ENCODE results near the gene SNORC. TPM values are rescaled to one million over a fixed set of nuclear protein-coding genes. Genes with fewer than 3 reads are reported as not detected.

Gene SNORC
- polyA plus RNA-seq, 1 donor from 2014 or later = 0.68 TPM

DNA sequence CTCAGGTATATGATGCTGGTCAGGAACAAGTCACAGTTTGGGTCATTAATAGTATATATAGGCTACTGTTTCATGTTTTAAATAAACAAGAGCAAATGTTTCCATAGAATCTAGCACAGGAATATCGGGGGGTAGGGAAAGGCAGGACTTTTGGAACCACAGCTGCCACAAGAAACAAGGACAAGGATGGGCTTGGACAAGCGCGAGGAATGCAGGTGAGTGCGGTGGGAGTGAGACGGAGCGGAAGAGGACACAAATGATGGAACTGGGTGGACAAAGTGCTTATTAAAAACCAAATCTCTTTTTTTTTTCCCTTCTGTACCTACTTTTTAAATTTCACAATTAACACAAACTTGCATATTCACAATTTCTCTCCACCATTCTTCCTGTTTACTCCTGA lies 49.1 kb downstream of the SNORC start:
- Histone ChIP-seq H3K36me3 (ENCODE audit: insufficient read depth, low read length) (no peaks in the 10 kb centered on the region), H3K9me2 (ENCODE audit: insufficient read depth, low read length) (no peaks in the 10 kb centered on the region), H3K27me3 (ENCODE audit: insufficient read depth, low read depth, low read length) (peaks cover 5% of the 10 kb centered on the region), H3K27ac (ENCODE audit: low read length) (no peak overlapping the region), H3K4me2 (ENCODE audit: low read length) (no peak overlapping the region), H3F3A (ENCODE audit: insufficient read depth, low read length, poor library complexity, severe bottlenecking) (no peaks in the 10 kb centered on the region), H3K9ac (ENCODE audit: low read length) (no peak overlapping the region), H3K79me2 (replicated peaks; ENCODE audit: insufficient read depth, low read length) (no peaks in the 10 kb centered on the region), H2AFZ (ENCODE audit: low read depth, low read length) (no peak overlapping the region), H4K20me1 (ENCODE audit: insufficient read depth) (no peaks in the 10 kb centered on the region), H3K4me3 (ENCODE audit: low read length) (no peak overlapping the region), H3K9me3 (ENCODE audit: low read length) (peaks cover 2% of the 10 kb centered on the region)
- TF ChIP-seq RAD21 (conservative IDR thresholded peaks at IDR 0.05) = no peak
- TF ChIP-seq POLR2AphosphoS5 (IDR thresholded peaks at IDR 0.05) = no peak
- no peak for TF ChIP-seq TAF1 (IDR thresholded peaks at IDR 0.05; ENCODE audit: low read depth)

DNA sequence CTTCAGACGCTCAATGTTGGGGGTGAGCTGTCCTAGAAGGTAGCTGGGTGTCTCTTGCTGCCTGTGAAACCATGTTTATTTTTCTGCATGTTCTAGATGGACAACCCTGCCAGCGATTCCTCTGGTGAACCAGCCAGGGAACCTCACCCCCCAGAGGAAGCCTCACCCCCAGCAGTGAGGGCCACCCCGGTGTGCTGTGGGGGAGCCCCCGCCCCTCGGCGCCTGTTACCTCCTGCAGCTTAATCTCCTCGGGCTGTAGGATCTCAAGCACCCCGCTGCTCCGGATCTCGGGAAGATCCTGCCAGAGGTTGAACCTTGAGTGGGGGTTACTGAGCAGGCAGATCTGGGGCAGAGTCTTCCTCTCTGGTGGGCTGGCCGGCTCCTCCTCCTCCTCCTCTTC lies 50.0 kb downstream of the SNORC start:
- Histone ChIP-seq H3K36me3 (ENCODE audit: insufficient read depth, low read length) (no peaks in the 10 kb centered on the region), H3F3A (ENCODE audit: insufficient read depth, low read length, poor library complexity, severe bottlenecking) (no peaks in the 10 kb centered on the region), H3K27ac (ENCODE audit: low read length) (no peak overlapping the region), H3K4me2 (ENCODE audit: low read length) (no peak overlapping the region), H3K4me3 (ENCODE audit: low read length) (no peak overlapping the region), H4K20me1 (ENCODE audit: insufficient read depth) (no peaks in the 10 kb centered on the region), H3K79me2 (replicated peaks; ENCODE audit: insufficient read depth, low read length) (no peaks in the 10 kb centered on the region), H2AFZ (ENCODE audit: low read depth, low read length) (no peak overlapping the region), H3K9ac (ENCODE audit: low read length) (no peak overlapping the region), H3K9me3 (ENCODE audit: low read length) (peaks cover 2% of the 10 kb centered on the region), H3K9me2 (ENCODE audit: insufficient read depth, low read length) (no peaks in the 10 kb centered on the region), H3K27me3 (ENCODE audit: insufficient read depth, low read depth, low read length) (peaks cover 13% of the 10 kb centered on the region)
- no peak for TF ChIP-seq SMC3 (conservative IDR thresholded peaks at IDR 0.05; ENCODE audit: poor library complexity)
- TF ChIP-seq REST (IDR thresholded peaks at IDR 0.05; ENCODE audit: borderline replicate concordance) = no peak
- TF ChIP-seq EP300 (conservative IDR thresholded peaks at IDR 0.05; ENCODE audit: poor library complexity, severe bottlenecking) = no peak
- TF ChIP-seq MXI1 (conservative IDR thresholded peaks at IDR 0.05; ENCODE audit: poor library complexity, severe bottlenecking) = no peak
- TF ChIP-seq, protein P1, sequence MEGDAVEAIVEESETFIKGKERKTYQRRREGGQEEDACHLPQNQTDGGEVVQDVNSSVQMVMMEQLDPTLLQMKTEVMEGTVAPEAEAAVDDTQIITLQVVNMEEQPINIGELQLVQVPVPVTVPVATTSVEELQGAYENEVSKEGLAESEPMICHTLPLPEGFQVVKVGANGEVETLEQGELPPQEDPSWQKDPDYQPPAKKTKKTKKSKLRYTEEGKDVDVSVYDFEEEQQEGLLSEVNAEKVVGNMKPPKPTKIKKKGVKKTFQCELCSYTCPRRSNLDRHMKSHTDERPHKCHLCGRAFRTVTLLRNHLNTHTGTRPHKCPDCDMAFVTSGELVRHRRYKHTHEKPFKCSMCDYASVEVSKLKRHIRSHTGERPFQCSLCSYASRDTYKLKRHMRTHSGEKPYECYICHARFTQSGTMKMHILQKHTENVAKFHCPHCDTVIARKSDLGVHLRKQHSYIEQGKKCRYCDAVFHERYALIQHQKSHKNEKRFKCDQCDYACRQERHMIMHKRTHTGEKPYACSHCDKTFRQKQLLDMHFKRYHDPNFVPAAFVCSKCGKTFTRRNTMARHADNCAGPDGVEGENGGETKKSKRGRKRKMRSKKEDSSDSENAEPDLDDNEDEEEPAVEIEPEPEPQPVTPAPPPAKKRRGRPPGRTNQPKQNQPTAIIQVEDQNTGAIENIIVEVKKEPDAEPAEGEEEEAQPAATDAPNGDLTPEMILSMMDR (IDR thresholded peaks at IDR 0.05; ENCODE audit: poor library complexity, severe bottlenecking) = no peak
- TF ChIP-seq EZH2 (IDR thresholded peaks at IDR 0.05; ENCODE audit: borderline replicate concordance, insufficient read depth, low read length, poor library complexity, severe bottlenecking) = no peak
- no peak for TF ChIP-seq TAF1 (IDR thresholded peaks at IDR 0.05; ENCODE audit: low read depth)
- no peak for TF ChIP-seq POLR2AphosphoS5 (IDR thresholded peaks at IDR 0.05)
- no peak for TF ChIP-seq RAD21 (conservative IDR thresholded peaks at IDR 0.05)

GRCh38 chr2:232920760-232921159 lies 50.7 kb downstream of the SNORC start:
- Histone ChIP-seq H3K27me3 (ENCODE audit: insufficient read depth, low read depth, low read length) (peaks cover 20% of the 10 kb centered on the region), H4K20me1 (ENCODE audit: insufficient read depth) (no peaks in the 10 kb centered on the region), H3K9me3 (ENCODE audit: low read length) (peaks cover 2% of the 10 kb centered on the region), H3K79me2 (replicated peaks; ENCODE audit: insufficient read depth, low read length) (no peaks in the 10 kb centered on the region), H3K36me3 (ENCODE audit: insufficient read depth, low read length) (no peaks in the 10 kb centered on the region), H2AFZ (ENCODE audit: low read depth, low read length) (no peak overlapping the region), H3K4me2 (ENCODE audit: low read length) (no peak overlapping the region), H3F3A (ENCODE audit: insufficient read depth, low read length, poor library complexity, severe bottlenecking) (no peaks in the 10 kb centered on the region), H3K4me3 (ENCODE audit: low read length) (no peak overlapping the region), H3K9ac (ENCODE audit: low read length) (no peak overlapping the region), H3K27ac (ENCODE audit: low read length) (no peak overlapping the region), H3K9me2 (ENCODE audit: insufficient read depth, low read length) (no peaks in the 10 kb centered on the region)
- TF ChIP-seq RAD21 (conservative IDR thresholded peaks at IDR 0.05) (no peak), MXI1 (conservative IDR thresholded peaks at IDR 0.05; ENCODE audit: poor library complexity, severe bottlenecking) (no peak), SMC3 (conservative IDR thresholded peaks at IDR 0.05; ENCODE audit: poor library complexity) (no peak), EZH2 (IDR thresholded peaks at IDR 0.05; ENCODE audit: borderline replicate concordance, insufficient read depth, low read length, poor library complexity, severe bottlenecking) (no peak), POLR2AphosphoS5 (IDR thresholded peaks at IDR 0.05) (no peak), REST (IDR thresholded peaks at IDR 0.05; ENCODE audit: borderline replicate concordance) (no peak), TAF1 (IDR thresholded peaks at IDR 0.05; ENCODE audit: low read depth) (no peak), EP300 (conservative IDR thresholded peaks at IDR 0.05; ENCODE audit: poor library complexity, severe bottlenecking) (no peak)
- TF ChIP-seq, protein P1 (IDR thresholded peaks at IDR 0.05; ENCODE audit: poor library complexity, severe bottlenecking) = no peak

Measured in neural cell (in vitro differentiated cells).